K562 treated with DMSO at 1 percent for 4 hours (cell line): ENCODE results near the gene MAGEA9. TPM values are rescaled to one million over a fixed set of nuclear protein-coding genes. Genes with fewer than 3 reads are reported as not detected.

Source experiments
- total RNA-seq: library from RNA; unstranded; fragments of 300-600 nt; gene quantifications from 2 replicates; pipeline ENCODE4 v1.2.3, GENCODE V29; 2022; ENCODE audit not compliant: insufficient read depth

Gene MAGEA9, protein sequence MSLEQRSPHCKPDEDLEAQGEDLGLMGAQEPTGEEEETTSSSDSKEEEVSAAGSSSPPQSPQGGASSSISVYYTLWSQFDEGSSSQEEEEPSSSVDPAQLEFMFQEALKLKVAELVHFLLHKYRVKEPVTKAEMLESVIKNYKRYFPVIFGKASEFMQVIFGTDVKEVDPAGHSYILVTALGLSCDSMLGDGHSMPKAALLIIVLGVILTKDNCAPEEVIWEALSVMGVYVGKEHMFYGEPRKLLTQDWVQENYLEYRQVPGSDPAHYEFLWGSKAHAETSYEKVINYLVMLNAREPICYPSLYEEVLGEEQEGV
- not detected in 2 replicates for total RNA-seq

GRCh38 chrX:149781727-149782126, at the start of gene MAGEA9:
MAGEA9 (plus strand) TSS chrX:149781930; CDS start chrX:149786211, 4,281 bp downstream.

DNA sequence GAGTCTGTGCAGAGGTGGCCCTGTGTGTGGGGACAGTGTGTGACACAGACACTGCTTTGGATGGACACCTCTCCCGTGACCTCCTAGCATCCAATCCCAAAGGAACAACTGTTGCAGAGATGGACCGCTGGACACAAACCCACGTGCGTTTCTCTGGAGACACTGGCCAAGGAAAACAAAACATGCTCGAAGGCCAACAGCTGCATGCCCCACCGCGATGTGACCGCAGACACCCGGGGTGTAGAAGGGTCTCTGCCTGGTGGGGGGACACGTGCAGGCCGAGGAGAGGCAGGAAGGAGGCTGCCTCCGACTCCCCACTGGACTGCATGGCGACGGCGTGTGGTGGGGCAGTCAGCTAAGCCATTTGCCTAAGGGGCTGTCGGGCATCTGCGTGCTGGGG, 8.0 kb upstream of the MAGEA9 start, which contains the start of gene HSFX1:
HSFX1 (plus strand) TSS at position 301 of the 400 bp plus-strand sequence. CDS start 614 bp downstream, outside the sequence.

Other genes starting within 250 kb of the MAGEA9 start
- gene EOLA1, start 240.9 kb upstream of the MAGEA9 start, total RNA-seq: 18.5 and 19.2 TPM in 2 replicates
- not detected in 2 replicates for gene HSFX3, start 232.0 kb upstream of the MAGEA9 start, total RNA-seq
- gene MAGEA9B, start 194.5 kb upstream of the MAGEA9 start, total RNA-seq: 21.2 and 24.5 TPM in 2 replicates
- not detected in 2 replicates for gene HSFX2, start 186.6 kb upstream of the MAGEA9 start, total RNA-seq
- gene TMEM185A, start 150.1 kb upstream of the MAGEA9 start, total RNA-seq: 6.2 and 12.4 TPM in 2 replicates
- gene MAGEA11, start 69.9 kb upstream of the MAGEA9 start, total RNA-seq: 0.35 TPM in 1 of 2 replicates, not detected in the other
- gene HSFX1, start 7.9 kb upstream of the MAGEA9 start, total RNA-seq: 0.89 TPM in 1 of 2 replicates, not detected in the other
- gene MAGEA8, start 99.3 kb downstream of the MAGEA9 start, total RNA-seq: 2.2 and 4.9 TPM in 2 replicates
- gene HSFX4, start 147.6 kb downstream of the MAGEA9 start, total RNA-seq: not detected in 2 replicates
- 29.1 and 34.1 TPM in 2 replicates for gene EOLA2, start 156.6 kb downstream of the MAGEA9 start, total RNA-seq